HG03108 (cell line): ENCODE results near the gene ZNF267.
"Not testable (repeated sequence)": the region's sequence is repeated elsewhere in the genome, so short reads cannot be mapped to it uniquely, and the experiment has no call there.

Experiments
- ATAC-seq: cut with Tn5 transposase; IDR thresholded peaks from one replicate; pipeline ENCODE4 v1.9.1; 2021; ENCODE audit warnings: moderate library complexity; ENCODE audit not compliant: unreplicated experiment

ZNF267 gene

GRCh38 chr16:31877876-31878642 lies 4.5 kb downstream of the ZNF267 start:
- no peak for ATAC-seq

GRCh38 chr16:31879937-31880321 lies 6.3 kb downstream of the ZNF267 start:
- ATAC-seq = no peak

- ATAC-seq = no peak
Observed at GRCh38 chr16:31880322-31880979, 6.8 kb downstream of the ZNF267 start.

GRCh38 chr16:31886227-31886626 lies 12.6 kb downstream of the ZNF267 start:
- no peak for ATAC-seq

- ATAC-seq = no peak
Observed at GRCh38 chr16:31888735-31889134, 15.1 kb downstream of the ZNF267 start.

GRCh38 chr16:31892111-31892510 lies 18.5 kb downstream of the ZNF267 start:
- not testable (repeated sequence) for ATAC-seq

- ATAC-seq = no peak
Observed at GRCh38 chr16:31893824-31894223, 20.2 kb downstream of the ZNF267 start.

- no peak for ATAC-seq
Observed at GRCh38 chr16:31897283-31897682, 23.7 kb downstream of the ZNF267 start.

GRCh38 chr16:31899505-31899904 lies 25.9 kb downstream of the ZNF267 start:
- ATAC-seq = no peak

GRCh38 chr16:31904571-31904970 lies 31.0 kb downstream of the ZNF267 start:
- not testable (repeated sequence) for ATAC-seq

- ATAC-seq = no peak
Observed at GRCh38 chr16:31913668-31914067, 40.1 kb downstream of the ZNF267 start.

- no peak for ATAC-seq
Observed at GRCh38 chr16:31916056-31916488, 42.5 kb downstream of the ZNF267 start.

- ATAC-seq = no peak
Observed at GRCh38 chr16:31920373-31920772, 46.8 kb downstream of the ZNF267 start.

GRCh38 chr16:31951806-31952205 lies 78.2 kb downstream of the ZNF267 start:
- not testable (repeated sequence) for ATAC-seq

- ATAC-seq = not testable (repeated sequence)
Observed at GRCh38 chr16:31952206-31952605, 78.6 kb downstream of the ZNF267 start.

GRCh38 chr16:31956221-31956620 lies 82.6 kb downstream of the ZNF267 start:
- not testable (repeated sequence) for ATAC-seq

- not testable (repeated sequence) for ATAC-seq
Observed at GRCh38 chr16:31960186-31960910, 86.7 kb downstream of the ZNF267 start.
